GM12801 (cell line): ENCODE data around the gene EPRS1.

Source experiments
- TF ChIP-seq, protein P1 (sequence below): IDR thresholded peaks from one replicate; pipeline ENCODE4 v1.5.1; 2011; ENCODE audit warnings: control low read depth; ENCODE audit not compliant: insufficient read length; ENCODE audit errors: extremely low read depth

EPRS1 gene

GRCh38 chr1:220003015-220003414 is 43.3 kb downstream of the EPRS1 start:
- TF ChIP-seq, protein P1, sequence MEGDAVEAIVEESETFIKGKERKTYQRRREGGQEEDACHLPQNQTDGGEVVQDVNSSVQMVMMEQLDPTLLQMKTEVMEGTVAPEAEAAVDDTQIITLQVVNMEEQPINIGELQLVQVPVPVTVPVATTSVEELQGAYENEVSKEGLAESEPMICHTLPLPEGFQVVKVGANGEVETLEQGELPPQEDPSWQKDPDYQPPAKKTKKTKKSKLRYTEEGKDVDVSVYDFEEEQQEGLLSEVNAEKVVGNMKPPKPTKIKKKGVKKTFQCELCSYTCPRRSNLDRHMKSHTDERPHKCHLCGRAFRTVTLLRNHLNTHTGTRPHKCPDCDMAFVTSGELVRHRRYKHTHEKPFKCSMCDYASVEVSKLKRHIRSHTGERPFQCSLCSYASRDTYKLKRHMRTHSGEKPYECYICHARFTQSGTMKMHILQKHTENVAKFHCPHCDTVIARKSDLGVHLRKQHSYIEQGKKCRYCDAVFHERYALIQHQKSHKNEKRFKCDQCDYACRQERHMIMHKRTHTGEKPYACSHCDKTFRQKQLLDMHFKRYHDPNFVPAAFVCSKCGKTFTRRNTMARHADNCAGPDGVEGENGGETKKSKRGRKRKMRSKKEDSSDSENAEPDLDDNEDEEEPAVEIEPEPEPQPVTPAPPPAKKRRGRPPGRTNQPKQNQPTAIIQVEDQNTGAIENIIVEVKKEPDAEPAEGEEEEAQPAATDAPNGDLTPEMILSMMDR: no peak

- TF ChIP-seq, protein P1: no peak
Observed at GRCh38 chr1:220001095-220001501, 45.2 kb downstream of the EPRS1 start.

DNA sequence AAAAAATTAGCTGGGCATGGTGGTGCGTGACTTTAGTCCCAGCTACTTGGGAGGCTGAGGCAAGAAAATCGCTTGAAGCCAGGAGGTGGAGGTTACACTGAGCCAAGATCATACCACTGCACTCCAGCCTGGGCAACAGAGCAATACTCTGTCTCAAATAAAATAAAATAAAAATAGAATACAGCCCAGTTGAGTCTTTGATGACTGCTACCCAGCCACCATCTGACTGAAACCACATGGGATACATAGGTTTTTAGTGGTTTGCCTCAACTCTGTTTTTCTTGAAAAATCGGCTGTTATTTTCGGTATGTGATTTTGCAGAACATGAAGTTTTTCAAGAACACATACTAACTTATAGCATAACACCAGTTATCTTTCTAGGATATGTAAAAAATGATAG is 46.5 kb downstream of the EPRS1 start:
- TF ChIP-seq, protein P1: no peak
